Activated T-helper 2 cell treated with anti-CD3 and anti-CD28 coated beads, Interferon-gamma antibody, Interleukin-2, Interleukin-4, amounts not matched to agents 10 μg/mL and 5 μg/mL and 100 μg/mL, durations not matched to agents 14 hours and 24 hours and 36 hours (primary cell): ENCODE results near the gene NTMT1. TPM values are rescaled to one million over a fixed set of nuclear protein-coding genes. Genes with fewer than 3 reads are reported as not detected.

Source experiments
- DNase-seq: peaks from one replicate; pipeline ENCODE4 v3.0.0; 2021; ENCODE audit warnings: low spot score
- H3K27ac Mint-ChIP-seq: one replicate; pipeline ENCODE4 v1.8.0; 2021; ENCODE audit warnings: mixed read lengths
- H3K27me3 Mint-ChIP-seq: one replicate; pipeline ENCODE4 v1.8.0; 2021; ENCODE audit warnings: low read depth, mixed read lengths
- H3K36me3 Mint-ChIP-seq: one replicate; pipeline ENCODE4 v1.8.0; 2021; ENCODE audit warnings: low read depth, mixed read lengths
- H3K4me1 Mint-ChIP-seq: one replicate; pipeline ENCODE4 v1.8.0; 2021; ENCODE audit warnings: low read depth, mixed read lengths
- H3K4me3 Mint-ChIP-seq: one replicate; pipeline ENCODE4 v1.8.0; 2021; ENCODE audit warnings: low read depth, mild to moderate bottlenecking, moderate library complexity, mixed read lengths
- H3K9me3 Mint-ChIP-seq: one replicate; pipeline ENCODE4 v1.8.0; 2021; ENCODE audit warnings: mixed read lengths
- intact Hi-C: fragments of 100-400 bp; cut with micrococcal nuclease; formaldehyde crosslinking; loops from one replicate; pipeline ENCODE4 v1.15.1; 2023
- total RNA-seq: library from RNA; stranded (reverse); gene quantifications from 2 replicates; pipeline ENCODE4 v1.2.3, GENCODE V29; 2022

The NTMT1 gene
- total RNA-seq, 1 donor from 2014 or later, result 61.5 TPM

DNA sequence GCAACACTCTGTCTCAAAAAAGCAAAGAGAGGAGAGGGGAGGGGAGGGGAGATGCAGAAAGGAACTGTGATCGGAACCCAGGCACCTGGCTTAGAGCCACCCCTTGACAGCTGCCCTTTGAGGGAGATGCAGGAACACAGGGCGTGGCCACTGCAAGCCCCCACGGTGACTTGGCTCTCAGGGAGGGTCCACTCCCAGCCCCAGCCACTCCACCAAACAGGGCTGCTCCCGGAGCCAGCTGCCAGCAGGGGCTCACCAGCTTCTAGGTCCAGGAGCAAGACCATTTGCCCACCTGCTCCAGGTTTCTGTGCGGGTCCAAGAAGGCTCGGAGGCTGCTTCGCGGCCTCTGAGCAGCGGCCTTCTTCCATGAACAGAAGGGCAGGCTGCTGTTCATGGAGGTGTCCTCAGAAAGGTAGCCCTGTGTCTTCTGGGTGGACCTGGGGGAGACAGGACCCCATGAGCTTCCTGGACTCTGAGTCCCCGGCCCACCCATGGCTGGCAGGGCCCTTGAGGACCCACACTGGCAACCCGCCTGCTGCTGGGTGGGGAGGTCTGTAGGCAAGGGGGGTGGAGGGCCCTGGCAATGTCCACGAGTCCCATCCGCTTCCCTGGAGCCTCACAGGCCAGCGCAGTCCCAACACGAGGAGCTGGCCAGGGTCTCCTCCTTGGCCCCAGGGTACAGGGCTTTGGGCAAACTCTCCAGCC, 13.0 kb upstream of the NTMT1 start:
- Mint-ChIP-seq H3K9me3 (no peaks in the 10 kb centered on the region), H3K4me3 (no peak overlapping the region), H3K36me3 (no peaks in the 10 kb centered on the region), H3K27ac (no peak overlapping the region), H3K27me3 (peaks cover 1% of the 10 kb centered on the region), H3K4me1 (peaks cover 15% of the 10 kb centered on the region)
- intact Hi-C loops, result no loop called here
- DNase-seq, result no peak

DNA sequence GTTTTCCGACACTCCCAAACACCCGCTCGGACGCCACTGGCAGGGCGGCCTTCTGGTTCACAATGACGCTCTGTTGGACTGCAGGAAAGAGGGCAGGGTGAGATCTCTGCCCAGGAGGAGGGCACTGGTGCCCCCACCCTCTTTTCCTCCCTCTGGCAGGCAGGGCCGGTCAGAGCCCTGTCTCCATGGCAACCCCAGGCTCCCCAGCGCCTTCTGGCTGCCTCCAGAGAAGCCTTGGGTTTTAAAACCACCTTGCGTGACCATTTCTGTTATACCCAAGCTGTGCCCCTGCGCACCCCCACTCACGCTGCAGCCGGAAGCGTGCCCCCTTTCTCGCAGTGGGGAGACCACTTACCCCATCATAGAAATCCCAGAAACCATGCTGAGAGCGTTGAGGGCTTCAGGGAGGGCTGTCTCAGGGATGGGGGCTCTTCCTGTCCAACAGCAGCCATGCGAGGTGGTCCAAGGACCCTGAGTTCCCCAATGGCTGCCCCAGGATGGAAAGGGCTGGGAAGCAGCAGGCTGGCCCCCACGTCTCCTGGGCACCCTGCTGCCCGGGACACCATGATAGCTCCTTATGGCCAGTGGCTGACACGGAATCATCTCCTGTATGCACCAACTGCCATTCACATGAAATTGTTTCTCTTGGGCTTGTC, 12.3 kb upstream of the NTMT1 start:
- Mint-ChIP-seq H3K27ac (no peak overlapping the region), H3K9me3 (no peaks in the 10 kb centered on the region), H3K4me3 (no peak overlapping the region), H3K4me1 (peaks cover 15% of the 10 kb centered on the region), H3K36me3 (peaks cover 2% of the 10 kb centered on the region), H3K27me3 (peaks cover 5% of the 10 kb centered on the region)
- no peak for DNase-seq
- intact Hi-C loops, result no loop called here

DNA sequence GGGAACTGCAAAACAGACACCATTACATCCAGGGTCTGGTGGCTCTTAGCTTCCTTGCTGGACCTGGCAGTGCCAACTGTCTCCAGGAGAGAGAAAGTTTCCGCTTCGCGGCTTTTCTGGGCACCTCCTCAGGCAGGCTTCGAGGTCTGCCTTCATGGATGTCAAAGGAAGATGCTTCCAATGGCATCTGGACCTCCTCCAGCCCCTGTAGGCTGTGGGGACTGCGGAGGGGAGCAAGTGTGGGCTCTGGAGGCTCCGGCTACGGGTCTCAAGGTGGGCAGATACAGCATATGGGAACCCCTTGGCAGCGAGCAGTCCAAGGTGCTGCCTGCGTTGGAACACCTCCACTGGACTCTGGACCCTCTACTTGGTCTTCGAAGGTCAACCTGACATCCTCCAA, 11.0 kb upstream of the NTMT1 start:
- H3K4me1 Mint-ChIP-seq, result peaks cover 8% of the 10 kb centered on the region
- H3K4me3 Mint-ChIP-seq, result no peak overlapping the region
- H3K27ac Mint-ChIP-seq, result no peak overlapping the region
- H3K27me3 Mint-ChIP-seq, result peaks cover 14% of the 10 kb centered on the region
- H3K9me3 Mint-ChIP-seq, result no peaks in the 10 kb centered on the region
- H3K36me3 Mint-ChIP-seq, result peaks cover 2% of the 10 kb centered on the region
- intact Hi-C loops, result no loop called here
- no peak for DNase-seq

DNA sequence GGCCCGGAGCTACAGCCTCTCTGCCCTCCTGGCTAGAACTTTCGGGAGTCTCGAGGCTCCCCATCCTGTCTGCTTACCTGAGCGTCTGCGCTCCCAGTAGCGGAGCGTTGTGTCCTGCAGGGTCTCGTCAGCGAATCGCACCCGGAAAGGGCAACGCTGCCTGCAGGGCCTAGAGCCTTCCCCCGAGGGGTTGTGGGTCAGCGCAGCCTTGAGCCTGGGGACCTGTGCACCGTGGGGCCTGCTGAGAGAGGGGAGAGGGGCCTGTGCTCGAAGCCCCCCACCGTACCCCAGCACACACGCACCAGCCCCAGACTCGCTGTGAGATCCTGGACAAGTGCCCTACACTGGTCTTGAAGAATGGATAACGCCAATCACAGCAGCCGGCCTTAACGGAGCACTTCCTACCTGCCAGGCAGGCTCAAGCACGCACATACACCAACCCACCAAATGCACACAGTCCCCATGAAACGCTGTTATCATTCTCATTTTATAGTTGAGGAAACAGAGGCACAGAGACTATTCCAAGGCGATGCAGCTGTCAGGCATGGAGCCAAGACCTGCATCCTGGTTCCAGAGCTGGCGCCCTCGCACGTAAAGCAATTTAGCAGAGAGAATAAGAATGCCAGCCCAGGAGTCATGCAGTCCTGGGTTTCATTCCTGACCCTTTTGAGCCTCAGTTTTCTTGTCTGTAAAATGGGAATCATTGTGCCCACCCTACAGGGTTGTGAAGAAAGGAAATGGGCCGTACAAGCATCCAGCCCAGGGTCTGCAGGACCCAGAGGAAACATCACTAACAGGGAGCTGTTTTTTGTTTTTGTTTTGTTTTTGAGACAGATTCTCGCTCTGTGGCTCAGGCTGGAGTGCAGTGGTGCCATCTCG, 10.3 kb upstream of the NTMT1 start:
- no peak for DNase-seq
- Mint-ChIP-seq H3K9me3 (no peaks in the 10 kb centered on the region), H3K4me3 (no peak overlapping the region), H3K27me3 (peaks cover 14% of the 10 kb centered on the region), H3K27ac (no peak overlapping the region), H3K4me1 (peaks cover 7% of the 10 kb centered on the region), H3K36me3 (peaks cover 2% of the 10 kb centered on the region)
- intact Hi-C loops, result no loop called here

DNA sequence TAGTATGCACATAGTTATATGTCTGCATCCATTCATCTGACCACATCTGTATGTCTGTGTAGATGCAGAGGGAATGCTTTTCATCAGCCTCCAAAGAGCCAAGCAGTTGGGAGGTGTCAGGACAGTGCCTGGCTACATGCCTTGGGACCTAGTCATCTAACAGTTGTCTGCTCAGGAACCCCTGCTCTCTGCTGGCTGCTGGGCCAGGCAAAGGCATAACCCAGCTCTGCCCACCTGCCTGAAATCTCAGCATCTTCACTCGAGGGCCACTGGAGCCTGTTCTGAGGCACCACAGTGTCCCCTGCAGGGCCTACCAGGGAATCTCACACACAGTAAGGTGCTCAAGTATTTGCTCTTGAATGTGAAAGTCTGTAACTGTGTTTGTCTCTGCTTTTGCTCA, 8.8 kb upstream of the NTMT1 start:
- Mint-ChIP-seq H3K4me3 (no peak overlapping the region), H3K36me3 (peaks cover 2% of the 10 kb centered on the region), H3K4me1 (no peaks in the 10 kb centered on the region), H3K9me3 (no peaks in the 10 kb centered on the region), H3K27ac (no peak overlapping the region), H3K27me3 (peaks cover 24% of the 10 kb centered on the region)
- intact Hi-C loops, result no loop called here
- DNase-seq, result no peak

DNA sequence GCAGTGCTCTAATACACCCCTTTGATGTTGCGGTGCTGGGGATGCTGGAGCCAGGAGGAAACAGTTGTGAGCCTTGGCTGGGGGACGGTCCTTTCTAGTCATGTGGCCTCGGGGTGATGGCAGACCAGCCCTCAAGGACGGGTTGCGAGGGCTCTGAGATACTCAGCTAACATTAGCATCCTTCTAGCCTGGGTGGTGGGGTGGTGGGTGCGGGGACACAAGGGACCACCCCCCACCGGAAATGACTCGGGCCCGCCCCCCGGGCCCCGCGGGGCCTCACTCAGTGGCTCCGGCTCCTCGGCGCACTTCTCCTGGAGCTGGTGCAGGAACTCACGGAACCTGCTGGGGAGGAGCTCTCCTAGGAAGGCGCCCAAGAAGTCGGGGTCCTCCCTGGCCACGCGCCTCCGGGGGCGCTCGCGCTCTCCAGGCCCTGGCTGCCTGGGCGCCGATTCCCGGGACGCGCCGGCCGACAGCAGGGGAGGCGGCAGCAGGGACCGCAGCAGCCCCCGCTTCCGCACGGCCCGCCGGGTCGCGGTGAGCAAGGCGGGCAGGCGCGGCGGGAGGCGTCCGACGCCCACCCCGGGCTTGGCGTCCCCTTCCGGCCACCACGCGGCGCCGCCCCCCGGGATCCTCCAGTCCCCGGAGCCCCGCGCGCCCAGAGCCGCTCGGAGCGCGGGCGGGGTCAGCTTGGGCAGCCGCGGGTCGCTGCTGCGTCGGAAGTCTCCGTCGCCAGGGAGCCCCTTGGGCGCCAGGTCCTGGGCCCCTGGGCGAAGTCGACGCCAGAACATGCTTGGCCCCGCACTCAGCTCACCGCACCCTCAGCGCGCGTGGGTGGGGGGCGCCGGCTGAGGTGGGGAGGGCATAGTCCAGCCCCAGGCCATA, 5.9 kb upstream of the NTMT1 start:
- H3K27ac Mint-ChIP-seq, result no peak overlapping the region
- intact Hi-C loops, result loop anchor here (10.0 kb wide), 1 partner anchor 135 kb away; no protein-coding TSS in a partner anchor
- no peak for DNase-seq

DNA sequence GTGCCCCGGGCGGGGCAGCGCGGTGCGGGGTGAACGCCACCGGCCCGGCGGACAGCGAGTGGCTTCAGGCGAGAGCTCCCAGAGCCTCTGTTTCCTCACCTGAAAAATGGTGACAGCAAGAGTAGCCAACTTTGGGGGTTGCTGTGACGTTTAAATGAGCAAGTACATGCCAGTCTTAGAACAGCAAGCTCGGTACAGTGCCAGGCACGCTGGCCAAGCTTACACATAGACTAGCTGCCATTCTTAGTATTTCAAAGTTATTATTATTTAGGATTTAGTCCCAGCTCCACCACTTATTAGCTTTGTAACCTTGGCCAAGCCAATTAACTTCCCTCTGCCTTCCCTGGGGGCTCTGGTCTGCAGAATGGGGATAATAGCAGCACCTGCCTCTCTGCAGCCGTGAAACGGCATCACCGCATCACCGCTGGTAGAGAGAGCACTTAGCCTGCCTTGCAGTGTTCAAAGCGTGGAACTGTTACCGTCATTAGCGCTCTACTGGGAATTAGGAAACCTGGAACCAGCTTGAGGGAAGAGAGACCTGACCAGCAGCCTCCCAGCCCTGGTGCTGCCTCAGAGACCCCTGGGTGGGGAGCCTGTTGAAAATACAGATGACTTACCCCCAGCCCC, 5.2 kb upstream of the NTMT1 start, which contains the start of gene C9orf50:
Gene C9orf50, minus strand, starts transcription at position 433 of the 627 bp plus-strand sequence. CDS start 527 bp downstream, outside the sequence.
- intact Hi-C loops, result loop anchor here (10.0 kb wide), 1 partner anchor 136 kb away; no protein-coding TSS in a partner anchor
- peaks cover 24% of the 10 kb centered on the region for H3K27me3 Mint-ChIP-seq
- peaks cover 2% of the 10 kb centered on the region for H3K36me3 Mint-ChIP-seq
- H3K4me1 Mint-ChIP-seq, result peaks cover 17% of the 10 kb centered on the region
- H3K9me3 Mint-ChIP-seq, result no peaks in the 10 kb centered on the region
- H3K4me3 Mint-ChIP-seq, result no peak within 1 kb of the TSS
- H3K27ac Mint-ChIP-seq, result no peak within 1 kb of the TSS
- no peak for DNase-seq

More for the DNA sequence above, 5.9 kb upstream of the NTMT1 start:
- Mint-ChIP-seq H3K4me1 (peaks cover 12% of the 10 kb centered on the region), H3K9me3 (no peaks in the 10 kb centered on the region), H3K4me3 (peak overlapping the region; percentile 33), H3K27me3 (peaks cover 24% of the 10 kb centered on the region), H3K36me3 (peaks cover 2% of the 10 kb centered on the region)

DNA sequence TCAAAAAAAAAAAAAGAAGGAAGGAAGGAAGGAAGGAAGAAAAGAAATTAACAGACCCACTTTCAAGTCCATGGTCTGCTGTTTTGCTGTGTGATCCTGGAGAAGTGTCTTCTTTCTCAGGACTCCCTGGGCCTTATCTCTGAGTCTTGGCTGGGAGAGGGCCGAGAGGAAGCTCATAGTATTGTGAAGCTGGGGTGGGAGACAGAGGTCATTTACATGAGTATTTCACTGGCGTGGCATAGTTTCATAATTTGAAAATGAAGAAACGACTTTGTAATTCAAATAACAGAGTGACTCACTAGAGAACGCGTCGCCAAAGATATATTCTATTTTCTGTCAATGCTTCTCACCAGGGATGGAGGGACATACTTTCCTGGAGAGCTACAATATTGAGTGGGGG, 2.6 kb upstream of the NTMT1 start:
- Mint-ChIP-seq H3K4me3 (no peak overlapping the region), H3K9me3 (no peaks in the 10 kb centered on the region), H3K27ac (no peak overlapping the region), H3K36me3 (peaks cover 14% of the 10 kb centered on the region), H3K27me3 (peaks cover 21% of the 10 kb centered on the region), H3K4me1 (peaks cover 28% of the 10 kb centered on the region)
- intact Hi-C loops, result loop anchor here (10.0 kb wide), 1 partner anchor 139 kb away; no protein-coding TSS in a partner anchor
- DNase-seq, result no peak

DNA sequence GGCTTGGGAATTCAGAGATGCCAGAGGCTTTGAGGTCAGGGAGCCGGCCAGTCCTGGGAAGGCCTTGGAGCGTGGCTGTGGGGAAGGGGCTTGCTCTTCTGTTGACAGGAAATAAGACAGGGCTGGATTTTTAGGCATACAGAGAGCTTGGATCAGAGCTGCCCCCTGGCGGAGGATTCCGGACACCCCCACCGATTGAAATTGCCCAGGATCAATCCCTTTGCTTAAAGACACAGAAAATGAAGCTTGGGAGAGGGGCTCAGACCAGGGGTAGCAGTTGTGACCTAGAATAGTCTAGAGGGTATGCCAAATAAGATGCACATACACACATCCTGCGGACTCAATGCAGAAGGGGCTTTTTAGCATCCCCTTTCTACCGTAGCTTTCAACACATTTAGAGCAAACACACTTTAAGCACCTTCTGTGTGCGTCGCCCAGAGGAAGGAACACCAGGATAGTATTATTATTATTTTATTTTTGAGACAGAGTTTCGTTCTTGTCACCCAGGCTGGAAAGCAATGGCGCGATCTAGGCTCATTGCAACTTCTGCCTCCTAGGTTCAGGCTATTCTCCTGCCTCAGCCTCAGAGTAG, 1.7 kb upstream of the NTMT1 start:
- peaks cover 35% of the 10 kb centered on the region for H3K4me1 Mint-ChIP-seq
- peaks cover 16% of the 10 kb centered on the region for H3K36me3 Mint-ChIP-seq
- peaks cover 15% of the 10 kb centered on the region for H3K27me3 Mint-ChIP-seq
- intact Hi-C loops, result loop anchor here (1.0 to 10.0 kb wide), 2 partner anchors 13 to 139 kb away; no protein-coding TSS in a partner anchor
- H3K9me3 Mint-ChIP-seq, result no peaks in the 10 kb centered on the region
- H3K27ac Mint-ChIP-seq, result peak overlapping the region; percentile 96
- peak; percentile 64 for DNase-seq
- H3K4me3 Mint-ChIP-seq, result peak overlapping the region; percentile 85

DNA sequence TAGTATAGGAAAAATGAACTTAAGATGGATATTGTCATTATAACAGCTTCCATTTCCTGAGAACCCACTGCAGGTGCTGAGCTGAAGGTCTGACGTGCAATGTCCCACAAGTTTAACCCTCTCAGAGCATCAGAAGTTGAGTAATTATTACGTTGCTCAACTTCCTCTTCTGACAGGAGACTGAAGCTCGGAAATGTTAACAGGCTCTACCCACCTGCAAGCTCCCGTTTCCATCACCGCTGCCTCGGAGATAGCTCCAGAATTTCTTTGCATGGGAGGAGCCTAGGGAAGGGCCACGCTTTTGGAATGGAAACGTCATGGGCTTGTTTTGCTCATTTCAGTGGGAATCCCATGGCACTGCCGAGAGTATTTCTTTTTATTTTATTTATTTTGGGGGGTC, 1.0 kb upstream of the NTMT1 start:
- no peaks in the 10 kb centered on the region for H3K9me3 Mint-ChIP-seq
- peaks cover 10% of the 10 kb centered on the region for H3K27me3 Mint-ChIP-seq
- intact Hi-C loops, result loop anchor here (1.0 to 10.0 kb wide), 2 partner anchors 14 to 140 kb away; no protein-coding TSS in a partner anchor
- H3K4me1 Mint-ChIP-seq, result peaks cover 42% of the 10 kb centered on the region
- H3K36me3 Mint-ChIP-seq, result peaks cover 21% of the 10 kb centered on the region
- peak; percentile 35 for DNase-seq
- peak overlapping the region; percentile 85 for H3K4me3 Mint-ChIP-seq
- peak overlapping the region; percentile 96 for H3K27ac Mint-ChIP-seq

DNA sequence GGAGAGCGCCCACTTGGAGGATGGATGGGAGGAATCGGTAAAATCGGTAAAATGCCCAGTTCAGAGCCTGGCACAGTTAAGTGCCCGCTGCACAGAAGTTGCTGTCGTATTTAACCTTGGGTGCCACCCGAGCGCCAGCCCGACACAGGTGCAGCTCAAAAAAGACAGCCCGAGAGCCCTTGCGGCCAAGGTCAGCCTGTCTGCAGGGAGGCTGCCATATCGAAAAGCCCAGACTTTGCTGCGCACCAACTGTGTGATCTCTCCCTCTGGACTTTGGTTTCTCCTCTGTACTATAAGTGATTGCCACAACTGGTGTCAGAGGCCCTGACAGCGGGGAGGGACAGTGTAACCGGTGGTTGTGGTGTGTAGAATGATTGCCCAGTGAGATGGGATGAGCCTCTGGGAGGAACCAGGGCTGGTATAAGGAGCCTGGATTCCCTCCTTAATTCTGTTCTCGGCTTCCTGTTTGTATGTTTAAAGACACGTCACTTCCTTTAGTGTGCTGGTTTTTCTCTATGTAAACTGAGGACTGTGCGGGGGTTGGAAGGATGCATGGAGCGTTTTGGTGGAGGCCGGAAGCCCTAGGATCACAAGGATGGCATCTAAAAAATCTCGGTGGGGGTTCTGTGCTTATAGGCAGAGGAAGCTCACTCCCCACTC, 792 bp downstream of the NTMT1 start:
- Mint-ChIP-seq H3K27ac (peak overlapping the region; percentile 95), H3K36me3 (peaks cover 30% of the 10 kb centered on the region), H3K4me3 (peak overlapping the region; percentile 85), H3K4me1 (peaks cover 48% of the 10 kb centered on the region), H3K27me3 (peaks cover 2% of the 10 kb centered on the region), H3K9me3 (no peaks in the 10 kb centered on the region)
- DNase-seq, result peak; percentile 35
- intact Hi-C loops, result loop anchor here (1.0 to 10.0 kb wide), 3 partner anchors 16 to 213 kb away; partner anchors contain the start of gene ASB6
